PC-3 (cell line): Measurements from ENCODE around the gene VSX1. TPM values are rescaled to one million over a fixed set of nuclear protein-coding genes. Genes with fewer than 3 reads are reported as not detected.

Experiments used
- ATAC-seq: fragments of 200-7000 bp; cut with Tn5 transposase; 2 replicates; pipeline ENCODE4 v1.9.1; 2020; ENCODE audit warnings: mild to moderate bottlenecking, moderate library complexity
- BruUV-seq: library from RNA; stranded (reverse); fragments of 400-500 nt; replicated peaks from 2 replicates; lab custom pipeline; 2021; lab: Mats Ljungman, UMichigan
- CTCF ChIA-PET: fragments of 300-600 bp; sonication (Branson Sonifier 250); formaldehyde crosslinking; loops from one replicate; lab custom pipeline; 2022; ENCODE audit warnings: antibody characterized with exemption; lab: Charles Lee
- POLR2A ChIA-PET: fragments of 300-600 bp; sonication (Branson Sonifier 250); formaldehyde crosslinking; loops from one replicate; lab custom pipeline; 2022; ENCODE audit warnings: antibody characterized with exemption; ENCODE audit not compliant: unreplicated experiment; lab: Charles Lee
- DNase-seq: peaks from one replicate; pipeline ENCODE4 v3.0.0-alpha.2; 2015
- H2AFZ ChIP-seq: fragments of 300-600 bp; sonication (generic); 2 replicates; pipeline ENCODE4 v1.6.0; 2016; ENCODE audit warnings: antibody characterized with exemption, low read length
- H3F3A ChIP-seq: fragments of 300-600 bp; sonication (generic); one replicate; pipeline ENCODE4 v1.6.0; 2017; ENCODE audit warnings: antibody characterized with exemption, low read length, control low read depth, mild to moderate bottlenecking; ENCODE audit not compliant: unreplicated experiment
- H3K27ac ChIP-seq: fragments of 300-600 bp; sonication (generic); 2 replicates; pipeline ENCODE4 v1.5.1; 2016; ENCODE audit warnings: mild to moderate bottlenecking, low read length
- H3K27me3 ChIP-seq: fragments of 300-600 bp; sonication (generic); 2 replicates; pipeline ENCODE4 v1.6.1; 2016; ENCODE audit warnings: low read length, mixed read lengths
- H3K36me3 ChIP-seq: fragments of 300-600 bp; sonication (generic); 2 replicates; pipeline ENCODE4 v1.6.1; 2016; ENCODE audit warnings: low read depth, mixed run types, low read length, mixed read lengths
- H3K4me1 ChIP-seq: fragments of 300-600 bp; sonication (generic); 2 replicates; pipeline ENCODE4 v1.5.1; 2016; ENCODE audit warnings: low read length; ENCODE audit not compliant: insufficient read depth
- H3K4me2 ChIP-seq: fragments of 300-600 bp; sonication (generic); 2 replicates; pipeline ENCODE4 v1.6.0; 2016; ENCODE audit warnings: low read length
- H3K4me3 ChIP-seq: fragments of 300-600 bp; sonication (generic); 2 replicates; pipeline ENCODE4 v1.5.1; 2016; ENCODE audit warnings: mild to moderate bottlenecking, low read length, mixed read lengths
- H3K79me2 ChIP-seq: fragments of 300-600 bp; sonication (generic); 2 replicates; pipeline ENCODE4 v1.6.1; 2017; ENCODE audit warnings: low read length, mixed read lengths
- H3K9ac ChIP-seq: fragments of 300-600 bp; sonication (generic); 2 replicates; pipeline ENCODE4 v1.6.0; 2016; ENCODE audit warnings: mild to moderate bottlenecking, low read length
- H3K9me2 ChIP-seq: fragments of 300-600 bp; sonication (generic); replicated peaks from 2 replicates; pipeline ENCODE4 v1.6.1; 2016; ENCODE audit warnings: mixed run types, low read length, mixed read lengths
- H3K9me3 ChIP-seq: fragments of 300-600 bp; sonication (generic); 2 replicates; pipeline ENCODE4 v1.6.1; 2016; ENCODE audit warnings: low read length, mixed read lengths
- H4K20me1 ChIP-seq: fragments of 300-600 bp; sonication (generic); 2 replicates; pipeline ENCODE4 v1.6.1; 2016; ENCODE audit warnings: low read length, mixed read lengths
- EZH2 ChIP-seq: fragments of 300-600 bp; sonication (generic); IDR thresholded peaks from one replicate; pipeline ENCODE4 v1.6.1; 2017; ENCODE audit warnings: antibody characterized with exemption, mild to moderate bottlenecking, low read length; ENCODE audit not compliant: unreplicated experiment
- EZH2phosphoT487 ChIP-seq: fragments of 300-600 bp; sonication (generic); IDR thresholded peaks from 2 replicates; pipeline ENCODE4 v1.6.1; 2018; ENCODE audit warnings: mild to moderate bottlenecking, antibody characterized with exemption, low read length, borderline replicate concordance
- intact Hi-C: fragments of 100-400 bp; cut with micrococcal nuclease; formaldehyde crosslinking; loops from 2 replicates; pipeline ENCODE4 v1.9.0; 2023
- total RNA-seq: library from RNA; depleted of rRNA; stranded (reverse); fragments of >200 nt; gene quantifications from 2 replicates; pipeline ENCODE4 v1.2.3, GENCODE V29; 2014
- TF ChIP-seq, protein P1 (sequence below): fragments of 300-600 bp; sonication (generic); conservative IDR thresholded peaks from 2 replicates; pipeline ENCODE4 v1.5.1; 2017; ENCODE audit warnings: antibody characterized with exemption, low read depth, mild to moderate bottlenecking, low read length

The VSX1 gene
- total RNA-seq, 1 experiment from 2014 or later = not detected

DNA sequence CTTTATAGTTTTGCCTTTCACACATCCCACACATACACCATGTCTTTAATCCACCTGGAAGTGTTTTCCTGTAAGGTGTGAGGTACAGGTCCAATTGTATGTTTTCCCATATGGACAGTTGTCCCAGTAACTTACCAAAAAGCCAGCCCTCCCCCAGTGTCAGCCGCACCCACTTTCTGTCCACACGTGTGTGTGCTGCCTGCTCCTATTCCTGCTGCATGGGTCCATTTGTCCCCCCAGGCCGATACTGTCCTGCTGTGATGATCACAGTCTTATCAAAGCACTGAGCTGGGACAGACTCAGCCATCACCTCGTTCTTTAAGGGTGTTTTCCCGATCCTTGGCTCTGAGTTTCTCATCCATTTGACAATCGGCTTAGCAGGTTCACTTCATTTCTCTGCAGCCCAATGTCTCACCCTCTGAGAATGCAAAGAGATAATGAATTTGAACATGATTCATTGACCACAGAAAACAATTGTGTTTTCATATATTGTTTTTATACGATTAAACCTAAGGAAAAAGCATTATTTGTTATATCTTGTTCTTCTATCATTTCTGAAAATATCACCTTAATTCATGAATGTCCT is 9.6 kb downstream of the VSX1 start:
- H3K9me2 ChIP-seq = no peaks in the 10 kb centered on the region
- TF ChIP-seq, protein P1, sequence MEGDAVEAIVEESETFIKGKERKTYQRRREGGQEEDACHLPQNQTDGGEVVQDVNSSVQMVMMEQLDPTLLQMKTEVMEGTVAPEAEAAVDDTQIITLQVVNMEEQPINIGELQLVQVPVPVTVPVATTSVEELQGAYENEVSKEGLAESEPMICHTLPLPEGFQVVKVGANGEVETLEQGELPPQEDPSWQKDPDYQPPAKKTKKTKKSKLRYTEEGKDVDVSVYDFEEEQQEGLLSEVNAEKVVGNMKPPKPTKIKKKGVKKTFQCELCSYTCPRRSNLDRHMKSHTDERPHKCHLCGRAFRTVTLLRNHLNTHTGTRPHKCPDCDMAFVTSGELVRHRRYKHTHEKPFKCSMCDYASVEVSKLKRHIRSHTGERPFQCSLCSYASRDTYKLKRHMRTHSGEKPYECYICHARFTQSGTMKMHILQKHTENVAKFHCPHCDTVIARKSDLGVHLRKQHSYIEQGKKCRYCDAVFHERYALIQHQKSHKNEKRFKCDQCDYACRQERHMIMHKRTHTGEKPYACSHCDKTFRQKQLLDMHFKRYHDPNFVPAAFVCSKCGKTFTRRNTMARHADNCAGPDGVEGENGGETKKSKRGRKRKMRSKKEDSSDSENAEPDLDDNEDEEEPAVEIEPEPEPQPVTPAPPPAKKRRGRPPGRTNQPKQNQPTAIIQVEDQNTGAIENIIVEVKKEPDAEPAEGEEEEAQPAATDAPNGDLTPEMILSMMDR = no peak
- TF ChIP-seq EZH2 (no peak), EZH2phosphoT487 (no peak)
- peaks cover 3% of the 10 kb centered on the region for H3F3A ChIP-seq
- ATAC-seq (no peak), DNase-seq (peak; percentile 53)
- H3K9me3 ChIP-seq = no peaks in the 10 kb centered on the region
- H3K9ac ChIP-seq = no peak overlapping the region
- intact Hi-C loops = no loop called here
- H3K4me3 ChIP-seq = no peak overlapping the region
- no peak overlapping the region for H2AFZ ChIP-seq
- no peaks in the 10 kb centered on the region for H3K36me3 ChIP-seq
- POLR2A ChIA-PET = no interaction called here
- no TSS peak for BruUV-seq
- peaks cover 17% of the 10 kb centered on the region for H3K27me3 ChIP-seq
- no peak overlapping the region for H3K4me2 ChIP-seq
- no peaks in the 10 kb centered on the region for H4K20me1 ChIP-seq
- no peaks in the 10 kb centered on the region for H3K79me2 ChIP-seq
- peaks cover 25% of the 10 kb centered on the region for H3K4me1 ChIP-seq
- CTCF ChIA-PET = no interaction called here
- H3K27ac ChIP-seq = no peak overlapping the region

DNA sequence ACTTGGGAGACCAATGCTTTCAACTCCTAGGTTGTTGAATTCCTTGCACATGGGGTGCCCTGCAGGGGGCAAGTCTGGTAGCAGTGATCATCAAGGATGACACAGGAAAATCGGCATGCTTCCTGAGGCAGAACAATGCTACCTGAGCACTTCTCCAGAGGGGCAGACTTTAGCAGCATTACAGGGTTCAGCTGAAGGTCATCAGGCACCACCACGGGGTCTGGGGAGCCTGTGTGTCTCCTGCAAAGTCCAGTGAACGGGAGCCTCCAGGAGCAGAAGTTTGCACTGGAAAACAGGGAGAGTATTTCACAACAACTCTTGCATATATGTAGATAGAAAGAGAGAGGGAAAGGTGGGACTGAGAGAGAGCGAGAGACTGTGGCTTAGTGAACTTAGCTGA is 10.2 kb downstream of the VSX1 start:
- Histone ChIP-seq H3K27me3 (peaks cover 17% of the 10 kb centered on the region), H3K27ac (no peak overlapping the region), H3K36me3 (no peaks in the 10 kb centered on the region), H3F3A (peaks cover 3% of the 10 kb centered on the region), H3K4me3 (no peak overlapping the region), H3K9me3 (no peaks in the 10 kb centered on the region), H2AFZ (no peak overlapping the region), H3K4me1 (peaks cover 19% of the 10 kb centered on the region), H3K79me2 (no peaks in the 10 kb centered on the region), H4K20me1 (no peaks in the 10 kb centered on the region), H3K9ac (no peak overlapping the region), H3K9me2 (no peaks in the 10 kb centered on the region), H3K4me2 (no peak overlapping the region)
- no peak for ATAC-seq
- no peak for DNase-seq
- intact Hi-C loops = no loop called here
- no TSS peak for BruUV-seq
- POLR2A ChIA-PET = no interaction called here
- TF ChIP-seq, protein P1 = no peak
- no peak for TF ChIP-seq EZH2phosphoT487
- no peak for TF ChIP-seq EZH2
- CTCF ChIA-PET = no interaction called here

DNA sequence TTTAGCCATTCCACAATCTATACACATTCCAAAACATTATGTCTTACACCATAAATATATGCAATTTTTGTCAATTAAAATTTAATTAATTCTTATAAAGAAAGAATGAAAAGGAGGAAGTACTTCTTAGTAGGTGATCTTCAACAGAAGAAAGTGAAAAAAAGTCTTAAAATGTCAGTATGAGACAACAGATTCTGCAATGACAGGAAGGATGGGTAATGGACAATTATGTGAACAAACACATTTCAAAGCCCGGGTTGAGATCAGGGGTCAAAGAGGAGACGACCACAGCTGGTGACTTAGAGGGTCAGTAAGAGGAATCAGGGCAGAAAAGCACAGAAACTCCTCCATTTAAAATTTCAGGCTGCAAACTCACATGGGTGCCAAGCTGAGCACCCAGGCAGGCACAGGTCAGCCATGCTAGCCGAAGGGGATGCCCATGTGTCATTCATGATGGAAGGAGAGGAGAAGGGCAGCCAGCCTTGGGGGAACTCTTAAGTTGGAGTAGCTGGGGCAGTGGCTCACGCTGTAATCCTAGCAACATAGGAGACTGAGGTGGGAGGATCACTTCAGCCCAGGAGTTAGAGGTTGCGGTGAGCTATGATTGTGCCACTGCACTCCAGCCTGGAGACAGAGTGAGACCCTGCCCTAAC is 11.0 kb downstream of the VSX1 start:
- Histone ChIP-seq H3K27ac (no peak overlapping the region), H3K4me3 (no peak overlapping the region), H3K9ac (no peak overlapping the region), H3K4me1 (peaks cover 12% of the 10 kb centered on the region), H3K4me2 (no peak overlapping the region), H3K79me2 (no peaks in the 10 kb centered on the region), H2AFZ (no peak overlapping the region), H4K20me1 (no peaks in the 10 kb centered on the region), H3K36me3 (no peaks in the 10 kb centered on the region), H3F3A (no peaks in the 10 kb centered on the region), H3K9me3 (no peaks in the 10 kb centered on the region), H3K9me2 (no peaks in the 10 kb centered on the region), H3K27me3 (peaks cover 17% of the 10 kb centered on the region)
- no peak for ATAC-seq
- CTCF ChIA-PET = no interaction called here
- no peak for DNase-seq
- POLR2A ChIA-PET = no interaction called here
- BruUV-seq = no TSS peak
- intact Hi-C loops = no loop called here
- TF ChIP-seq EZH2phosphoT487 (no peak), EZH2 (no peak)
- TF ChIP-seq, protein P1 = no peak
